HG03575 (cell line): Measurements from ENCODE around the gene ATG16L2.
"Not testable (repeated sequence)": the region's sequence is repeated elsewhere in the genome, so short reads cannot be mapped to it uniquely, and the experiment has no call there.

Experiments used
- ATAC-seq: cut with Tn5 transposase; IDR thresholded peaks from one replicate; pipeline ENCODE4 v1.9.1; 2021; ENCODE audit not compliant: unreplicated experiment, insufficient number of reproducible peaks, low FRiP score; ENCODE audit errors: extremely low read depth

The ATG16L2 gene

GRCh38 chr11:72778535-72779494, 35.4 kb upstream of the ATG16L2 start:
- ATAC-seq = no peak

- ATAC-seq = no peak
Observed at GRCh38 chr11:72779495-72780128, 34.6 kb upstream of the ATG16L2 start.

GRCh38 chr11:72780296-72781062, 33.7 kb upstream of the ATG16L2 start:
- no peak for ATAC-seq

GRCh38 chr11:72781063-72781312, 33.2 kb upstream of the ATG16L2 start:
- no peak for ATAC-seq

- no peak for ATAC-seq
Observed at GRCh38 chr11:72781313-72782080, 32.7 kb upstream of the ATG16L2 start.

GRCh38 chr11:72782081-72782920, 31.9 kb upstream of the ATG16L2 start:
- ATAC-seq = no peak

- no peak for ATAC-seq
Observed at GRCh38 chr11:72783144-72783905, 30.9 kb upstream of the ATG16L2 start.

- no peak for ATAC-seq
Observed at GRCh38 chr11:72784662-72785061, 29.5 kb upstream of the ATG16L2 start.

- no peak for ATAC-seq
Observed at GRCh38 chr11:72786305-72787215, 27.7 kb upstream of the ATG16L2 start.

GRCh38 chr11:72787216-72788104, 26.8 kb upstream of the ATG16L2 start:
- ATAC-seq = no peak

GRCh38 chr11:72788241-72788640, 26.0 kb upstream of the ATG16L2 start:
- ATAC-seq = no peak

- no peak for ATAC-seq
Observed at GRCh38 chr11:72789493-72790131, 24.6 kb upstream of the ATG16L2 start.

- ATAC-seq = not testable (repeated sequence)
Observed at GRCh38 chr11:72791228-72791627, 23.0 kb upstream of the ATG16L2 start.

- ATAC-seq = no peak
Observed at GRCh38 chr11:72792437-72793021, 21.7 kb upstream of the ATG16L2 start.

- ATAC-seq = no peak
Observed at GRCh38 chr11:72793076-72793424, 21.2 kb upstream of the ATG16L2 start.
